Duodenal mucosa (tissue), 2 donors: ENCODE results near the gene DNASE1L2.
"Not testable (repeated sequence)": the region's sequence is repeated elsewhere in the genome, so short reads cannot be mapped to it uniquely, and the experiment has no call there.

Experiments used
- H3K27ac ChIP-seq: one replicate; pipeline ENCODE4 v1.7.0; 2013; ENCODE audit warnings: low read depth, low read length
- H3K27me3 ChIP-seq, 2 donors: one replicate each; pipeline ENCODE4 v1.7.0; 2013; ENCODE audit warnings: low read length in 2 of 2, control low read depth in 1 of 2; ENCODE audit not compliant: insufficient read depth in 2 of 2, control insufficient read depth in 1 of 2
- H3K36me3 ChIP-seq, 2 donors: one replicate each; pipeline ENCODE4 v1.7.0; 2013; ENCODE audit warnings: low read length in 2 of 2, control low read depth in 1 of 2; ENCODE audit not compliant: insufficient read depth in 2 of 2, control insufficient read depth in 1 of 2
- H3K4me1 ChIP-seq, 2 donors: one replicate each; pipeline ENCODE4 v1.7.0; 2013; ENCODE audit warnings: low read length in 2 of 2, control low read depth in 1 of 2; ENCODE audit not compliant: insufficient read depth in 2 of 2, control insufficient read depth in 1 of 2
- H3K4me3 ChIP-seq, 2 donors: one replicate each; pipeline ENCODE4 v1.7.0; 2013; ENCODE audit warnings: low read length in 2 of 2, low read depth in 1 of 2
- H3K9ac ChIP-seq, 2 donors: one replicate each; pipeline ENCODE4 v1.7.0; 2013; ENCODE audit warnings: low read length in 2 of 2, low read depth in 1 of 2
- H3K9me3 ChIP-seq, 2 donors: one replicate each; pipeline ENCODE4 v1.7.0; 2013; ENCODE audit warnings: low read length in 2 of 2, control low read depth in 1 of 2; ENCODE audit not compliant: control insufficient read depth in 1 of 2

The DNASE1L2 gene

DNA sequence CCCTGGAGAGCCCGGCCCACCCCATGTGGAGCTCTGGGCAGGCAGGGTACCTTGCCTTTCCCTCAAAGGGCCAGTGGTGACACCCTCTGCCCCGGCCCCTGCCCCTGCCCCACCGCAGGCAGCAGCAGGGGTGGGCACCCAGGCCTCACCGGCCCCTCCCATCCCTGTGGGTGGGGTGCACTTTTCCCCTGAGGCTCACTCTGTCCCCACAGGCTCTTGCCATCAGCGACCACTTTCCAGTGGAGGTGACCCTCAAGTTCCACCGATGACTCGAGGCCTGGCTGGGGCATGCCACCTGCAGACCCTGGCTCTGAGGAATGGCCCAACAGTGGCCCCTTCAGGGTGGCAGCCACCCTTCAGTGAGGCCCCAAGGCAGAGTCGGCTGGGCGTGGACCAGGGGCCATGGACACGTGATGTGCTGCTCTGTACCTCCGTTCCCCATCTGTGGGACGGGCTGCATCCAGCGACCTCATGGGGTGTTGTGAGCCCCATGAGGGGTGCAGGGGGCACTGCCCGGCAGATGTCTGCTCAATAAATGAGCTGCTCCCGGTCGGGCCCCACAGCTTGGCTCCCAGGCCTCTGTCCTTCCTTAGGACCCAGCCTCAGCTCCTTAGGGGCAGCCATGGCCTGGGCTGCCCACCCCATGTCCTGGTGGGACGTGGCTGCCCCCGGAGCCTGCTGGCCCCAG is 2.0 kb downstream of the DNASE1L2 start:
- no peak overlapping the region for H3K9ac ChIP-seq
- no peaks in the 10 kb centered on the region for H3K9me3 ChIP-seq
- H3K27ac ChIP-seq: no peak overlapping the region
- H3K36me3 ChIP-seq: peaks cover 16 to 36% of the 10 kb centered on the region in 2 donors
- H3K27me3 ChIP-seq: peaks cover 16% of the 10 kb centered on the region in 2 donors
- no peak overlapping the region for H3K4me3 ChIP-seq
- peaks cover 0 to 17% of the 10 kb centered on the region in 2 donors for H3K4me1 ChIP-seq

DNA sequence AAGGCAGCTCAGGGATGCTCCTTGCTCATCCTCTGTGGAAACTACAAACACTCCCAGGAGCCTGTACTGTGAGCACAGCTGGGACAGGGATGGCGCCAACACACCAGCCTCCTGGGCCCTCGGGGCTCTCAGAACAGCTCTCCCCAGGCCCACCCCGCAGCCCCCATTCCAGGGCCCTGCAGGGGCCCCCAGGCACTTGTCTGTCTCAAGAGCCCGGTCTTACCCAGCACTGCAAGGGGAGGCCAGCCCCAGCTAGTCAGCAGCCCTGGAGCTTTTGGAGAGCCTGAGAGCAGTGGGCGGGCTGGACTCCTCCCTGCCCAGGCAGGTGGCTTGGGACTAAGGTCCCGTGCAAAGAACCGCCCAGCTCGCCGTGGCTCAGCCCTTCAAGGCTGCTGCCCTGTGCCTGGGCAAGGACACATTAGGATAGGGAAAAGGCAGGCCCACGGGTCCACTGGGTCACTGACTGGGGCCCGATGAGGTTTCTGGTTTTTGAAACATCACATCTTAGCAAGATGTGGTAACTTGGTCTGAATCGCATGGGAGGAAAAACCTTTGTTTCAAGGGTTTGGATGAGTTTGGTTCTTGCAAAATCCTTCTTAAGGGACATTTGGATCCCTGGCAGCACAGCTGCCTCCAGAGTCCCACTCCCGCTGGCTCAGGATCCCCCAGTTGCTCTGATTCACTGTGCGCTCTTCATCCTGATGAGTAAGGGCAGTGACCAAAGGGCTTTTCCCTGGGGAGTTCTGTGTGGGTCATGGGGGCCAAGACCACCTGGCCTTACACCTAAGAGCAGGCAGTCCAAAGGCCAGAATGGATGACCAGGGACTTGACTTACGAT is 2.8 kb downstream of the DNASE1L2 start:
- Histone ChIP-seq H3K9me3 (no peaks in the 10 kb centered on the region), H3K9ac (no peak overlapping the region), H3K27me3 (peaks cover 16% of the 10 kb centered on the region in 2 donors), H3K4me3 (no peak overlapping the region), H3K27ac (no peak overlapping the region), H3K36me3 (peaks cover 19 to 36% of the 10 kb centered on the region in 2 donors), H3K4me1 (peaks cover 0 to 17% of the 10 kb centered on the region in 2 donors)

DNA sequence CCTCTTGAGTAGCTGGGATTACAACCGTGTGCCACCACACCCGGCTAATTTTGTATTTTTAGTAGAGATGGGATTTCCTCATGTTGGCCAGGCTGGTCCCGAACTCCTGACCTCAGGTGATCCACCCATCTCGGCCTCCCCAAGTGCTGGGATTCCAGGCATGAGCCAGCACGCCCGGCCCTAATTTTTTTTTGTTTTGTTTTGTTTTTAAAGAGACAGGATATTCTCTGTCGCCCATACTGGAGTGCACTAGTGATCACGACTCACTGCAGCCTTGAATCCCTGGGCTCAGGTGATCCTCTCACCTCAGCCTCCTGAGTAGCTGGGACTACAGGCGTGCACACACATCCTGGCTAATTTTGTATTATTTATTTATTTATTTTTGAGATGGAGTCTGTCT is 4.1 kb downstream of the DNASE1L2 start:
- H3K9me3 ChIP-seq: not testable (repeated sequence)
- Histone ChIP-seq H3K36me3 (peaks cover 18 to 37% of the 10 kb centered on the region in 2 donors), H3K4me1 (peaks cover 0 to 17% of the 10 kb centered on the region in 2 donors)

DNA sequence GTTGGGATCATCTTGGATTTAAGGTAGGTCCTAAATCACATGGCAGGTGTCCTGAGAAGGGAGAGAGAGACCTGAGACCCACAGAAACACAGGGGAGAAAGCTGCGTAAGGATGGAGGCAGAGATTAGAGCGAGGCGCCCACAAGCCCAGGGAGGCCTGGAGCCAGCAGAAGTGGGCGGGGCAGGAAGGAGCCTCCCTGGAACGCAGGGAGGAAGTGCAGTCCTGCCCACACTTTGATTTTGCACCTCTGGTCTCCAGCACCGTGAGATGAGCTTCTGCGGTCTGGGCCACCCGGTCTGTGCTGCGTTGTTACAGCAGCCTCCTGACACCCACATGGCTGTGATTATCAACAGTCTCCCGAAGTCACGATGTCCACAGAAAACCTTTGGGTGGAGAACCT is 6.4 kb downstream of the DNASE1L2 start:
- Histone ChIP-seq H3K4me1 (peaks cover 0 to 6% of the 10 kb centered on the region in 2 donors), H3K27me3 (peaks cover 7 to 10% of the 10 kb centered on the region in 2 donors), H3K9ac (no peak overlapping the region), H3K36me3 (peaks cover 30 to 49% of the 10 kb centered on the region in 2 donors), H3K9me3 (no peaks in the 10 kb centered on the region), H3K4me3 (no peak overlapping the region), H3K27ac (no peak overlapping the region)

More for the DNA sequence above, 4.1 kb downstream of the DNASE1L2 start:
- not testable (repeated sequence) for H3K9ac ChIP-seq, H3K27ac ChIP-seq, H3K4me3 ChIP-seq
- peaks cover 12 to 16% of the 10 kb centered on the region in 2 donors for H3K27me3 ChIP-seq

DNA sequence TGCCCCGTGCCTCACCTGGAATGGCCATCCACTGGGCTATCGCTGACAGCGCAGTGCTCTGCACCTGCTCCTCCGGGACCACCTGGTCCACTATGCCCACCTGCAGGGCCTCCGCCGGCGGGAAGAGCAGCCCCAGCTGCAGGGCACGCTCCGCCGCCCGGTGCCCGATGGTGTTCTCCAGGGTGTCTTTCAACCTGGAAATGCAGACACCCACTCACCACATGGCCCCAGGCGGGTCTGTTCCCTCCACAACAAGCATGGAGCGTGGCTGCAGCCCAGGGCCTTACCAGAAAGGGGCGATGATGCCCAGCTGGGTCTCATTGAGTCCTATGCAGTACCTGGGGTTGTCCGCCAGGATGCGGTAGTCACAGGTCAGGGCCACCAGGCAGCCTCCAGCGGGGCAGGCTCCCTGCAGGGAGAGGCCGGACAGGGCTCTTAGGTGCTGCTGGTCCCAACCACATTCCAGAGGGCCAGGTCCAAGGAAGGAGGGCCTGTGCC is 6.8 kb downstream of the DNASE1L2 start:
- no peaks in the 10 kb centered on the region for H3K9me3 ChIP-seq
- peaks cover 30 to 49% of the 10 kb centered on the region in 2 donors for H3K36me3 ChIP-seq
- H3K9ac ChIP-seq: no peak overlapping the region
- H3K27ac ChIP-seq: no peak overlapping the region
- H3K27me3 ChIP-seq: peaks cover 3 to 5% of the 10 kb centered on the region in 2 donors
- H3K4me1 ChIP-seq: peaks cover 0 to under 1% of the 10 kb centered on the region in 2 donors
- no peak overlapping the region for H3K4me3 ChIP-seq

DNA sequence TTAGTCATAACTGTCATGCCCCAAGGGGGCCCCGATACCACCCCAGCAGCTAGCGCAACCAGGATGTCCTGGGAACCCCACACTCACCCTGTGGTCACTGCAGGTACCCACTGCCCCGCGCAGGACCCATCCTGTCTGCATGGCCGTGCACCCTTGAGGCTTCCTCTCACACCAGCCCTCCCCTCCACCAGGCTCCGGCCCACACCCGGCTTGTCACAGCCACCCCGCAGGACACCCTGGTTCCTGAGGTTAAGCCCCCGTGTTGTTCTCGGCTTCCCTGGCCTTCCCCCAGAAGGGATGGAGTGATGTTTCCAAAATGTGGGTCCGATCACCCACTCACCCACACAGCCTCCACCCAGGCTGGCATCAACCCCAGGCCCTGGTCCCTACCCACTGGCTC is 7.5 kb downstream of the DNASE1L2 start:
- Histone ChIP-seq H3K9ac (no peak overlapping the region), H3K4me3 (no peak overlapping the region), H3K4me1 (no peaks in the 10 kb centered on the region), H3K9me3 (no peaks in the 10 kb centered on the region), H3K36me3 (peaks cover 30 to 49% of the 10 kb centered on the region in 2 donors), H3K27ac (no peak overlapping the region), H3K27me3 (no peaks in the 10 kb centered on the region)

DNA sequence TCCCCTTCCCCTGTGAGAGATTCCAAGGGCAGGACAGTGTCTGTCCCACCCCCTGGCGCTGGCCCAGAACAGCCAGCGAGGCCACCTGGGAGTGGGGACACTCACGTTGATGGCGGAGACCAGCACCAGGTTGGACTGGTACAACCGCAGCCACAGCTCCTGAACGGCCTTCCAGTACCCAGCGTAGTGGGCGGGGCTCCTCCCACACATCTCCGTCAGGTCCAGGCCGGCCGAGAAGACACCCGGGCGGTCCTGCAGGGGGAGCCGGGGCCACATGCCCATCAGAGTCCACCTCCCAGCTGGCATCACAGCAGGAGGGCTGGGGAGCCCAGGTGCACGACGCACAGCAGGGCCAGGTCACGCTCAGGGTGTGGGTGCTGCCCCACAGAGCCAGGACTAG is 8.1 kb downstream of the DNASE1L2 start:
- Histone ChIP-seq H3K9ac (no peak overlapping the region), H3K27me3 (no peaks in the 10 kb centered on the region), H3K36me3 (peaks cover 30 to 49% of the 10 kb centered on the region in 2 donors), H3K4me3 (no peak overlapping the region), H3K4me1 (no peaks in the 10 kb centered on the region), H3K27ac (no peak overlapping the region), H3K9me3 (no peaks in the 10 kb centered on the region)

DNA sequence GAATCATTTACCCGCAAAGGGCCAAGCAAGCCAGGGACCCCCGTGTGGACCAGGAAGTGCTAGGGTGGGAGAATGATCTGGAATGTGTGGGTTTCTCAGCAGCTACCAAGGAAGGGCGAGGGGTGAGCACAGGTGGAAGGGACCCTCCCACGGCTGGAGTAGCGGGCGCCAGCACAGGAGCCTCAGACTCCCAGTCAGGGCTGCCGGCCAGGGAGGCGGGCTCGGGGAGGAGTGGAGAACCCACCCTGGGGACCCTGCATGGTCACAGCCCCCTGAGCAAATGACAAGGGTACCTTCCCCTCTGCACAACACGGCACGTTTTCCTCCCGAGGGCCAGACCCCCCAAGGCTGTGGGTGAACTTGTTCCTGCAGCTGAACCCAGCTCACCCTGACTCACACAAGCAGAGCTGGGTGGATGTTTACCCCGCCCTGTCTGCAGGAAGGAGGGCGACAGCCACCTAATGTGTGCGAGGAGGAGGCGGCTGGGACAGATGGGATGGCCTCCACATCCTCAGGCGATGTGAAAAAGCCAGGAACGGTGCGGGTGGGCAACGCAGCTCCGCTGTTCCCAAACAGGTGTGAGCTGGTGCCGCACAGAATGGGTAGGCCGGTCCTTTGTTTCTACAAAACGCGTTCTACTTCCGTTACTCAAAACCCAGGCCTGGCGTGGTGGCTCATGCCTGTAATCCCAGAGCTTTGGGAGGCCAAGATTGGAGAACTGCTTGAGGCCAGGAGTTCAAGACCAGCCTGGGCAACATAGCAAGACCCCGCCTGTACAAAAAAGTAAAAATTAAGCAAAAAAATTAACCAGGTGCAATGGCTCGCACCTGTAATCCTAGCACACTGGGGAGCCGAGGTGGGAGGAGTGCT is 8.9 kb downstream of the DNASE1L2 start:
- Histone ChIP-seq H3K27ac (no peak overlapping the region), H3K9me3 (no peaks in the 10 kb centered on the region), H3K4me1 (peaks cover 0 to 3% of the 10 kb centered on the region in 2 donors), H3K4me3 (no peak overlapping the region), H3K27me3 (no peaks in the 10 kb centered on the region), H3K9ac (no peak overlapping the region), H3K36me3 (peaks cover 30 to 49% of the 10 kb centered on the region in 2 donors)

DNA sequence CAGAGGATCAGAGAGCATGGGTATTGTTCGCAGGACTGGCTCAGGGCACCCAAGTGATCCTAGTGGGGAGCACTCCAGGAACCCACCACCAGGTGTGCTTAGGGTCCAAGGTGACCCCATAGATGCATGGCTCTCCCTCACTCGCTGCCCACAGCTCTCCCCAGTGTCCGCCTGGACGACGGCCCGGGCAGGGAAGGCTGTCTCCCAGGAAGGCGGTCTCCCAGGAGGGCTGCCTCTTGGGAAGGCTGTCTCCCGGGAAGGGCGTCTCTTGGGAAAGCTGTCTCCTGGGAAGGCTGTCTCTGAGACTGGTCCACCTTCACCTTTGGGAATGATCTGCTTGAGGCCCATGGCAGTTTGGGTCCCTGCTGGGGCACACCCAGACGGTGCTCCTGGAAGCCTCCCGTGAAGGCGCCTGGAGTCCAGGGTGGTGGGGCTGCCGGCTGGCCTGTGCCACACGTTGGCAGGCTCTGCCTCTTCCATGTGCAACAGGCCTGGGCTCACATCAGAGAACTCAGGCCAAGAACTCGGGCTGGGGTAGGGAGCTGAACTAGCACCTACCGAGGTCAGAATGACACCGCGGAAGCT is 10.1 kb downstream of the DNASE1L2 start:
- no peak overlapping the region for H3K4me3 ChIP-seq
- H3K36me3 ChIP-seq: peaks cover 30 to 49% of the 10 kb centered on the region in 2 donors
- H3K9ac ChIP-seq: no peak overlapping the region
- H3K4me1 ChIP-seq: peaks cover 0 to 6% of the 10 kb centered on the region in 2 donors
- H3K9me3 ChIP-seq: no peaks in the 10 kb centered on the region
- no peak overlapping the region for H3K27ac ChIP-seq
- no peaks in the 10 kb centered on the region for H3K27me3 ChIP-seq
